Spleen (tissue), 7 donors: Measurements from ENCODE around the gene VPS26A.

Experiments
- CTCF ChIP-seq, 11 experiments: fragments of 200-600 bp in 7 of 11; fragments of 450-650 bp in 4 of 11; sonication (generic) in 4 of 11; IDR thresholded peaks in 8 of 11; conservative IDR thresholded peaks in 3 of 11; 1 replicate in 7 of 11; 2 replicates in 4 of 11; pipeline versions ENCODE4 v1.4.0 to v1.8.0; 2016 to 2021; ENCODE audit warnings: antibody characterized with exemption in 11 of 11, inconsistent platforms in 4 of 11, mild to moderate bottlenecking in 1 of 11
- POLR2A ChIP-seq, 3 donors: fragments of 450-650 bp; IDR thresholded peaks; one replicate each; pipeline ENCODE4 v1.5.1; 2017; ENCODE audit warnings: antibody characterized with exemption in 3 of 3, mild to moderate bottlenecking in 1 of 3
- donor health status: DM: no; HTN: no; CAD: no; lungs with moderate emphysema.
- donor health status: DM: no; HTN: no; CAD: no.
- donor health status: DM: no; HTN: no; CAD: no.

GRCh38 chr10:69088801-69089501, 35.0 kb upstream of the VPS26A start:
- TF ChIP-seq CTCF (IDR thresholded peaks at IDR 0.05 in 8 of 11, conservative IDR thresholded peaks at IDR 0.05 in 3 of 11) (no peak), POLR2A (IDR thresholded peaks at IDR 0.05) (peak in 2 of 3 donors; percentile 49 to 68)
